ENCODE results near the gene ERC2.

ERC2 gene

GRCh38 chr3:56061279-56061626 is 407.0 kb downstream of the ERC2 start:
- no peak for DNase-seq (ENCODE audit: low spot score in 2 of 2)
- no peak overlapping the region for H3K27ac Mint-ChIP-seq
- H3K9me3 Mint-ChIP-seq: no peaks in the 10 kb centered on the region
- no peak overlapping the region for H3K4me3 Mint-ChIP-seq
- no peaks in the 10 kb centered on the region for H3K4me1 Mint-ChIP-seq
- no peaks in the 10 kb centered on the region for H3K36me3 Mint-ChIP-seq
- no peak for ATAC-seq

- H3K4me3 Mint-ChIP-seq: no peak overlapping the region
- ATAC-seq (no peak), DNase-seq (ENCODE audit: low spot score in 2 of 2) (no peak)
- no peak overlapping the region for H3K27ac Mint-ChIP-seq
- no peaks in the 10 kb centered on the region for H3K4me1 Mint-ChIP-seq
- H3K9me3 Mint-ChIP-seq: no peaks in the 10 kb centered on the region
- H3K36me3 Mint-ChIP-seq: no peaks in the 10 kb centered on the region
Observed at GRCh38 chr3:56060521-56061278, 407.6 kb downstream of the ERC2 start.

GRCh38 chr3:56059731-56060130 is 408.5 kb downstream of the ERC2 start:
- Mint-ChIP-seq H3K9me3 (no peaks in the 10 kb centered on the region), H3K4me3 (no peak overlapping the region), H3K27ac (no peak overlapping the region), H3K4me1 (no peaks in the 10 kb centered on the region), H3K36me3 (no peaks in the 10 kb centered on the region)
- ATAC-seq: no peak
- no peak for DNase-seq (ENCODE audit: low spot score in 2 of 2)

GRCh38 chr3:56055951-56056350 is 412.3 kb downstream of the ERC2 start:
- no peaks in the 10 kb centered on the region for H3K4me1 Mint-ChIP-seq
- no peak for DNase-seq (ENCODE audit: low spot score in 2 of 2)
- no peak overlapping the region for H3K27ac Mint-ChIP-seq
- no peak overlapping the region for H3K4me3 Mint-ChIP-seq
- H3K9me3 Mint-ChIP-seq: peaks cover 2% of the 10 kb centered on the region
- no peak for ATAC-seq
- no peaks in the 10 kb centered on the region for H3K36me3 Mint-ChIP-seq

GRCh38 chr3:56055546-56055945 is 412.7 kb downstream of the ERC2 start:
- no peaks in the 10 kb centered on the region for H3K4me1 Mint-ChIP-seq
- H3K27ac Mint-ChIP-seq: no peak overlapping the region
- H3K36me3 Mint-ChIP-seq: no peaks in the 10 kb centered on the region

GRCh38 chr3:56054844-56055243 is 413.4 kb downstream of the ERC2 start:
- ATAC-seq (no peak), DNase-seq (ENCODE audit: low spot score in 2 of 2) (no peak)
- no peaks in the 10 kb centered on the region for H3K4me1 Mint-ChIP-seq
- no peak overlapping the region for H3K4me3 Mint-ChIP-seq
- H3K27ac Mint-ChIP-seq: no peak overlapping the region
- H3K36me3 Mint-ChIP-seq: no peaks in the 10 kb centered on the region
- H3K9me3 Mint-ChIP-seq: peaks cover 2% of the 10 kb centered on the region

More at GRCh38 chr3:56055546-56055945, 412.7 kb downstream of the ERC2 start:
- Mint-ChIP-seq H3K4me3 (no peak overlapping the region), H3K9me3 (peaks cover 2% of the 10 kb centered on the region)
- no peak for ATAC-seq
- no peak for DNase-seq (ENCODE audit: low spot score in 2 of 2)

- DNase-seq (ENCODE audit: low spot score in 2 of 2) (no peak), ATAC-seq (no peak)
- no peaks in the 10 kb centered on the region for H3K4me1 Mint-ChIP-seq
- H3K36me3 Mint-ChIP-seq: no peaks in the 10 kb centered on the region
- H3K4me3 Mint-ChIP-seq: no peak overlapping the region
- H3K9me3 Mint-ChIP-seq: peaks cover 2% of the 10 kb centered on the region
- no peak overlapping the region for H3K27ac Mint-ChIP-seq
Observed at GRCh38 chr3:56053727-56054126, 414.5 kb downstream of the ERC2 start.

- peaks cover 2% of the 10 kb centered on the region for H3K9me3 Mint-ChIP-seq
- no peaks in the 10 kb centered on the region for H3K36me3 Mint-ChIP-seq
- ATAC-seq (no peak), DNase-seq (ENCODE audit: low spot score in 2 of 2) (no peak)
- no peak overlapping the region for H3K4me3 Mint-ChIP-seq
- H3K27ac Mint-ChIP-seq: no peak overlapping the region
- H3K4me1 Mint-ChIP-seq: no peaks in the 10 kb centered on the region
Observed at GRCh38 chr3:56052188-56052587, 416.1 kb downstream of the ERC2 start.

GRCh38 chr3:56051052-56051451 is 417.2 kb downstream of the ERC2 start:
- DNase-seq (ENCODE audit: low spot score in 2 of 2) (no peak), ATAC-seq (no peak)
- Mint-ChIP-seq H3K9me3 (peaks cover 2% of the 10 kb centered on the region), H3K27ac (no peak overlapping the region), H3K4me1 (no peaks in the 10 kb centered on the region), H3K4me3 (no peak overlapping the region), H3K36me3 (no peaks in the 10 kb centered on the region)

- H3K27ac Mint-ChIP-seq: no peak overlapping the region
- no peak overlapping the region for H3K4me3 Mint-ChIP-seq
- H3K9me3 Mint-ChIP-seq: peaks cover under 1% of the 10 kb centered on the region
- no peaks in the 10 kb centered on the region for H3K36me3 Mint-ChIP-seq
- DNase-seq (ENCODE audit: low spot score in 2 of 2) (no peak), ATAC-seq (no peak)
- H3K4me1 Mint-ChIP-seq: no peaks in the 10 kb centered on the region
Observed at GRCh38 chr3:56048946-56049345, 419.3 kb downstream of the ERC2 start.

GRCh38 chr3:56048331-56048730 is 419.9 kb downstream of the ERC2 start:
- H3K36me3 Mint-ChIP-seq: no peaks in the 10 kb centered on the region
- no peak for ATAC-seq
- no peak for DNase-seq (ENCODE audit: low spot score in 2 of 2)
- no peak overlapping the region for H3K4me3 Mint-ChIP-seq
- H3K9me3 Mint-ChIP-seq: no peaks in the 10 kb centered on the region
- H3K27ac Mint-ChIP-seq: no peak overlapping the region
- H3K4me1 Mint-ChIP-seq: no peaks in the 10 kb centered on the region

GRCh38 chr3:56042326-56042951 is 425.8 kb downstream of the ERC2 start:
- Mint-ChIP-seq H3K4me3 (no peak overlapping the region), H3K27ac (no peak overlapping the region), H3K9me3 (peaks cover 5% of the 10 kb centered on the region), H3K36me3 (no peaks in the 10 kb centered on the region), H3K4me1 (no peaks in the 10 kb centered on the region)
- no peak for DNase-seq (ENCODE audit: low spot score in 2 of 2)
- no peak for ATAC-seq

GRCh38 chr3:56025326-56025725 is 442.9 kb downstream of the ERC2 start:
- Mint-ChIP-seq H3K9me3 (peaks cover 11% of the 10 kb centered on the region), H3K36me3 (no peaks in the 10 kb centered on the region), H3K4me3 (no peak overlapping the region), H3K27ac (no peak overlapping the region), H3K4me1 (no peaks in the 10 kb centered on the region)
- ATAC-seq: no peak
- no peak for DNase-seq (ENCODE audit: low spot score in 2 of 2)

- H3K36me3 Mint-ChIP-seq: no peaks in the 10 kb centered on the region
- no peak overlapping the region for H3K27ac Mint-ChIP-seq
- H3K4me1 Mint-ChIP-seq: no peaks in the 10 kb centered on the region
- no peak for ATAC-seq
- H3K9me3 Mint-ChIP-seq: peaks cover 11% of the 10 kb centered on the region
- no peak overlapping the region for H3K4me3 Mint-ChIP-seq
- DNase-seq (ENCODE audit: low spot score in 2 of 2): no peak
Observed at GRCh38 chr3:56023546-56023945, 444.7 kb downstream of the ERC2 start.

GRCh38 chr3:56022619-56023018 is 445.6 kb downstream of the ERC2 start:
- no peak overlapping the region for H3K4me3 Mint-ChIP-seq
- peaks cover 12% of the 10 kb centered on the region for H3K9me3 Mint-ChIP-seq
- no peaks in the 10 kb centered on the region for H3K36me3 Mint-ChIP-seq
- DNase-seq (ENCODE audit: low spot score in 2 of 2): no peak
- no peaks in the 10 kb centered on the region for H3K4me1 Mint-ChIP-seq
- no peak for ATAC-seq
- no peak overlapping the region for H3K27ac Mint-ChIP-seq

GRCh38 chr3:56019490-56020146 is 448.6 kb downstream of the ERC2 start:
- DNase-seq (ENCODE audit: low spot score in 2 of 2) (no peak), ATAC-seq (no peak)
- Mint-ChIP-seq H3K36me3 (no peaks in the 10 kb centered on the region), H3K4me3 (no peak overlapping the region), H3K4me1 (no peaks in the 10 kb centered on the region), H3K9me3 (peaks cover 12% of the 10 kb centered on the region), H3K27ac (no peak overlapping the region)

Data from stimulated activated effector memory CD8-positive, alpha-beta T cell treated with anti-CD3 and anti-CD28 coated beads, Interleukin-12 subunit alpha, Interleukin-12 subunit beta, amount 100 ng/mL, for 72 hours (primary cell).